ENCODE results near the gene SELENOO.
A peak's percentile ranks its signal among the peaks of the same experiment; 100 is the strongest.

SELENOO gene

GRCh38 chr22:50232481-50233151 is 31.8 kb downstream of the SELENOO start:
- Histone ChIP-seq H3K27me3 (ENCODE audit: insufficient read depth, low read length, poor library complexity) (no peaks in the 10 kb centered on the region), H2AFZ (ENCODE audit: low read depth, low read length) (no peak overlapping the region), H3K27ac (ENCODE audit: low read length) (no peak overlapping the region), H3K4me2 (ENCODE audit: insufficient read depth, low read length) (no peak overlapping the region), H3K36me3 (ENCODE audit: insufficient read depth, low read length) (peaks cover 48% of the 10 kb centered on the region), H3K79me2 (ENCODE audit: insufficient read depth, low read length) (peaks cover 48% of the 10 kb centered on the region), H3K4me1 (ENCODE audit: insufficient read depth, low read length) (no peaks in the 10 kb centered on the region), H3K9ac (ENCODE audit: low read depth, low read length) (no peak overlapping the region), H4K20me1 (ENCODE audit: insufficient read depth, low read length) (peaks cover 35% of the 10 kb centered on the region), H3K9me3 (ENCODE audit: insufficient read depth, low read length, severe bottlenecking) (no peaks in the 10 kb centered on the region), H3K4me3 (ENCODE audit: low read depth in 1 of 2, low read length in 2 of 2) (no peak overlapping the region)
- TF ChIP-seq CTCF (IDR thresholded peaks at IDR 0.05; ENCODE audit: borderline replicate concordance, extremely low read depth, low read length, poor library complexity, severe bottlenecking) (no peak), EZH2 (IDR thresholded peaks at IDR 0.05; ENCODE audit: borderline replicate concordance, low read depth, low read length, severe bottlenecking) (no peak)
- no peak for DNase-seq
- no peak for ATAC-seq (ENCODE audit: insufficient read depth, low read depth)

- H3K4me1 ChIP-seq (ENCODE audit: insufficient read depth, low read length), result no peaks in the 10 kb centered on the region
- no peak for DNase-seq
- H2AFZ ChIP-seq (ENCODE audit: low read depth, low read length), result no peak overlapping the region
- H3K36me3 ChIP-seq (ENCODE audit: insufficient read depth, low read length), result peaks cover 41% of the 10 kb centered on the region
- H4K20me1 ChIP-seq (ENCODE audit: insufficient read depth, low read length), result peaks cover 35% of the 10 kb centered on the region
- no peak for ATAC-seq (ENCODE audit: insufficient read depth, low read depth)
- H3K4me2 ChIP-seq (ENCODE audit: insufficient read depth, low read length), result no peak overlapping the region
- no peaks in the 10 kb centered on the region for H3K27me3 ChIP-seq (ENCODE audit: insufficient read depth, low read length, poor library complexity)
- H3K79me2 ChIP-seq (ENCODE audit: insufficient read depth, low read length), result peaks cover 53% of the 10 kb centered on the region
- TF ChIP-seq EZH2 (IDR thresholded peaks at IDR 0.05; ENCODE audit: borderline replicate concordance, low read depth, low read length, severe bottlenecking) (no peak), CTCF (IDR thresholded peaks at IDR 0.05; ENCODE audit: borderline replicate concordance, extremely low read depth, low read length, poor library complexity, severe bottlenecking) (no peak)
- H3K27ac ChIP-seq (ENCODE audit: low read length), result no peak overlapping the region
- H3K9ac ChIP-seq (ENCODE audit: low read depth, low read length), result no peak overlapping the region
- H3K4me3 ChIP-seq (ENCODE audit: low read depth in 1 of 2, low read length in 2 of 2), result no peak overlapping the region
- no peaks in the 10 kb centered on the region for H3K9me3 ChIP-seq (ENCODE audit: insufficient read depth, low read length, severe bottlenecking)
Measured at GRCh38 chr22:50233223-50233622, 32.4 kb downstream of the SELENOO start.

GRCh38 chr22:50236731-50237409 is 36.1 kb downstream of the SELENOO start:
- Histone ChIP-seq H2AFZ (ENCODE audit: low read depth, low read length) (no peak overlapping the region), H3K79me2 (ENCODE audit: insufficient read depth, low read length) (peaks cover 73% of the 10 kb centered on the region), H3K9me3 (ENCODE audit: insufficient read depth, low read length, severe bottlenecking) (no peaks in the 10 kb centered on the region), H3K27me3 (ENCODE audit: insufficient read depth, low read length, poor library complexity) (no peaks in the 10 kb centered on the region), H3K36me3 (ENCODE audit: insufficient read depth, low read length) (peaks cover 49% of the 10 kb centered on the region), H3K4me2 (ENCODE audit: insufficient read depth, low read length) (no peak overlapping the region), H3K27ac (ENCODE audit: low read length) (no peak overlapping the region), H3K4me1 (ENCODE audit: insufficient read depth, low read length) (peaks cover 15% of the 10 kb centered on the region), H3K4me3 (ENCODE audit: low read depth in 1 of 2, low read length in 2 of 2) (no peak overlapping the region), H3K9ac (ENCODE audit: low read depth, low read length) (no peak overlapping the region), H4K20me1 (ENCODE audit: insufficient read depth, low read length) (peaks cover 53% of the 10 kb centered on the region)
- ATAC-seq (ENCODE audit: insufficient read depth, low read depth) (no peak), DNase-seq (no peak)
- TF ChIP-seq EZH2 (IDR thresholded peaks at IDR 0.05; ENCODE audit: borderline replicate concordance, low read depth, low read length, severe bottlenecking) (no peak), CTCF (IDR thresholded peaks at IDR 0.05; ENCODE audit: borderline replicate concordance, extremely low read depth, low read length, poor library complexity, severe bottlenecking) (peak; percentile 52)

Data from DND-41 (cell line).